Measurements from ENCODE around the gene USH1G. TPM values are rescaled to one million over a fixed set of nuclear protein-coding genes. Genes with fewer than 3 reads are reported as not detected.

USH1G gene
- total and polyA plus RNA-seq, 2 of the 13 experiments (the other 11 are each of a cell fraction or from before 2014, with no cell fraction given), result 0.04 TPM; not detected in 1

GRCh38 chr17:74923538-74924249, 639 bp upstream of the USH1G start (continued):
- TF ChIP-seq ZMYM3 (CRISPR knock-in tag; IDR thresholded peaks at IDR 0.05) (no peak), MYC (CRISPR knock-in tag; IDR thresholded peaks at IDR 0.05; ENCODE audit: borderline replicate concordance) (peak; percentile 83), DBP (CRISPR knock-in tag; IDR thresholded peaks at IDR 0.05; ENCODE audit: not compliant biosample characterization) (no peak), WIZ (CRISPR knock-in tag; IDR thresholded peaks at IDR 0.05) (no peak), MEF2D (CRISPR knock-in tag; IDR thresholded peaks at IDR 0.05) (no peak), ZNF580 (CRISPR knock-in tag; IDR thresholded peaks at IDR 0.05; ENCODE audit: borderline replicate concordance, low read depth) (peak; percentile 83; the same call in 1 of the 2 replicates), ZNF331 (CRISPR knock-in tag; IDR thresholded peaks at IDR 0.05) (peak; percentile 59; the same call in 1 of the 2 replicates), CAMTA2 (CRISPR knock-in tag; IDR thresholded peaks at IDR 0.05; ENCODE audit: borderline replicate concordance) (no peak), SPEN (CRISPR knock-in tag; IDR thresholded peaks at IDR 0.05; ENCODE audit: low read depth) (peak; percentile 71), KMT2A (CRISPR knock-in tag; IDR thresholded peaks at IDR 0.05) (no peak), SNAI1 (CRISPR knock-in tag; IDR thresholded peaks at IDR 0.05; ENCODE audit: borderline replicate concordance) (no peak), KLF16 (CRISPR knock-in tag; IDR thresholded peaks at IDR 0.05) (peak in 1 of 2 experiments; percentile 56; a peak in 1 of 4 replicates), PRPF4 (IDR thresholded peaks at IDR 0.05; ENCODE audit: low read depth, low read length, poor library complexity, severe bottlenecking) (no peak), SIX1 (CRISPR knock-in tag; IDR thresholded peaks at IDR 0.05; ENCODE audit: borderline replicate concordance) (no peak), KDM2A (CRISPR knock-in tag; IDR thresholded peaks at IDR 0.05; ENCODE audit: borderline replicate concordance, low read depth) (peak; percentile 91), ZBTB34 (CRISPR knock-in tag; IDR thresholded peaks at IDR 0.05) (peak; percentile 38; the same call in 1 of the 2 replicates), MAZ (IDR thresholded peaks at IDR 0.05; ENCODE audit: borderline replicate concordance, low read depth, low read length) (no peak), MAZ (CRISPR knock-in tag; IDR thresholded peaks at IDR 0.05; ENCODE audit: low read depth) (peak; percentile 61; the same call in 1 of the 2 replicates), ATF2 (CRISPR knock-in tag; IDR thresholded peaks at IDR 0.05) (no peak), ZBTB26 (CRISPR knock-in tag; IDR thresholded peaks at IDR 0.05; ENCODE audit: borderline replicate concordance) (peak; percentile 65; the same call in 1 of the 2 replicates), ETV6 (CRISPR knock-in tag; conservative IDR thresholded peaks at IDR 0.05) (no peak)
- TF ChIP-seq, protein P1, sequence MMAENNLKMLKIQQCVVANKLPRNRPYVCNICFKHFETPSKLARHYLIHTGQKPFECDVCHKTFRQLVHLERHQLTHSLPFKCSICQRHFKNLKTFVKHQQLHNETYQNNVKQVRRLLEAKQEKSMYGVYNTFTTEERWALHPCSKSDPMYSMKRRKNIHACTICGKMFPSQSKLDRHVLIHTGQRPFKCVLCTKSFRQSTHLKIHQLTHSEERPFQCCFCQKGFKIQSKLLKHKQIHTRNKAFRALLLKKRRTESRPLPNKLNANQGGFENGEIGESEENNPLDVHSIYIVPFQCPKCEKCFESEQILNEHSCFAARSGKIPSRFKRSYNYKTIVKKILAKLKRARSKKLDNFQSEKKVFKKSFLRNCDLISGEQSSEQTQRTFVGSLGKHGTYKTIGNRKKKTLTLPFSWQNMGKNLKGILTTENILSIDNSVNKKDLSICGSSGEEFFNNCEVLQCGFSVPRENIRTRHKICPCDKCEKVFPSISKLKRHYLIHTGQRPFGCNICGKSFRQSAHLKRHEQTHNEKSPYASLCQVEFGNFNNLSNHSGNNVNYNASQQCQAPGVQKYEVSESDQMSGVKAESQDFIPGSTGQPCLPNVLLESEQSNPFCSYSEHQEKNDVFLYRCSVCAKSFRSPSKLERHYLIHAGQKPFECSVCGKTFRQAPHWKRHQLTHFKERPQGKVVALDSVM (CRISPR knock-in tag; IDR thresholded peaks at IDR 0.05), result no peak

All from HepG2 (cell line).